GM21381 (cell line): Measurements from ENCODE around the gene ESR1.

Source experiments
- ATAC-seq: cut with Tn5 transposase; IDR thresholded peaks from one replicate; pipeline ENCODE4 v1.9.1; 2021; ENCODE audit warnings: mild to moderate bottlenecking, moderate library complexity; ENCODE audit not compliant: unreplicated experiment

ESR1 gene

DNA sequence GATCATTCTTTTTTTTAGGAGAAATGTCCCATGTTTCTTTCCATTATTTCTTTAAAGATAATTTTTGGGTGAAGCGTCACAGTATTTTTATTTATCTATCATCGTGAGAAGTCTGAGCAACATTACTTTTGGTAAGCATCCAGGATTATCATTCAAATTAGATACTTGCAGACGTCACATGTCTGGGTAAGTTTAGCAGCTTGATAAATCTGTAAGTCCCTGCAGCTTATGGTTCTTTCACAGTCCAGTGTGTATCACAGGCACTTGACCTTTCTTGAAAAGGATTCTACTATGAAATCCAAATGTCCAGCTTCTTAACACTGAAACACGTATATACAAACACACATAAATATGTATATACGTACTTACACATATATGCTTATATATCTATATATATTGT lies 359.4 kb downstream of the ESR1 start:
- ATAC-seq: no peak

- no peak for ATAC-seq
Measured at GRCh38 chr6:152167641-152168603, 360.4 kb downstream of the ESR1 start.

DNA sequence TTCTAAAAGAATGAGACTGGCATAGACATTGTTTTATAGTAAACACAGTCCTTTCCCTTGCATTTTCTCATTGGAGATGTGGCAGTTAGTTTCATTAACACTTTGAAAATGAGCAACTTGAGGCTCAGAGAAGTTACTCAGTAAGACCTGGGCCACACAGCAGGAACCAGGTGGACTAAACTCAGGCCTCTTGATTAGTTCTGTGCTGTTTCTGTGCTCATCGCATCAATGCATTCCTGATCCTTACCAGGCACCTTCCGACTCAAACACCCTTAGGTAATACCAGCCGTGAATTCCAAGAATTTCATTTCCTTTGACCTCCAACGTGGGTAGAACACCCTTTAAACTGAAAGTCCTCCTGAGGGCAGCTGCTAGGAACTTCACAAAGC lies 362.8 kb downstream of the ESR1 start:
- ATAC-seq: no peak

DNA sequence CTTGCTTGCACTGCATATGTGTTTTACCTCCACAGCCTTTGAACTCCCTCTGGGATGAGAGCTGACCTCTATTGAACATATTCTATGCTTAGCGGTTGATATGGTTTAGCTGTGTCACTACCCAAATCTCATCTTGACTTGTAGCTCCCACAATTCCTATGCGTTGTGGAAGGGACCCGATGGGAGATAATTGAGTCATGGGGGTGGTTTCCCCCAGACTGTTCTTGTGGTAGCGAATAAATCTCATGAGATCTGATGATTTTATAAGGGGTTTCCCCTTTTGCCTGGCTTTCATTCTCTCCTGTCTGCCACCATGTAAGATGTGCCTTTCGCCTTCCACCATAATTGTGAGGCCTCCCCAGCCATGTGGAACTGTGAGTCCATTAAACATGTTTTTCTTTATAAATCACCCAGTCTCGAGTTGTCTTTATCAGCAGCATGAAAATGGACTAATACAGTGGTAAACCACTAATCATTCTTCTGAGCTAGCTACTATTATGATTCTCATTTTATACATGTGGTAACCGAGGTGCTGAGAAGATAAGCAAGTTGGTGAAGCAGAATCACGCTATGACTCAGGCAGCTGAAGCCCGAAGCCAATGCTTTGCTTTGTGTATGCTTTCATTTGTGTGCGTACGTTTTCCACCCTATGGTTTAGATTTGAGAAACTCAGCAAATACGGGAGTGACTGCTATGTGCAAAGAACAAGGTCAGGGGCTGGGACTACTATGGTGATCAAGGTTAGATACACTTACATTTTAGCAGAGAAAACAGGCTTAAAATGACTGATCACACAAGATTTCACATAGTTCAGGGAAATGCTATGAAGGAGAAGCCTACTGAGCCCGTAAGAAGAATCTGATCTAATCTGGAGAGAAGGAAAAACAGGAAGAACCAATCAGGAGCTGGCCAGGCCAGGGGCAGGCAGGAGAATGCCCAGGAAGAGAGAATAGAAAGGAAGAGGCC lies 363.5 kb downstream of the ESR1 start:
- ATAC-seq: peak; percentile 97

GRCh38 chr6:152173321-152173720 lies 365.8 kb downstream of the ESR1 start:
- ATAC-seq: no peak

DNA sequence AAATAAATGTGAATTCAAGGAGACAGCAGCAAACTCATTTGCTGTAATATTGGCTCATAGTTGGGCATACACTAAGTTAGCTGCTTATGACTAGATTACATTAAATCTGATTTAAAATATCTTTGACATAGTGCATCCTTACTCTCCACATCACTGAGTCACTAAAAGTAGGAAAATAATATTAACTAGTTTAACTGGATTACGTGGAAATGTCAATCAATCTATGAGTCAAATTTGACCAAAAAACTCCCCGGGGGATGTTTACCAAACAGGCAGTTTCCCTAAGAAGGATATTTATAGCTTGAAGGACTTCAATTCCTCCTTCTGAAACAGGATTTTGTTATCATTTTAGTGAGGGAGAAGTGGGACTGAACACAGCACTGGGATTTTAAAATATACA lies 366.5 kb downstream of the ESR1 start:
- ATAC-seq: no peak

DNA sequence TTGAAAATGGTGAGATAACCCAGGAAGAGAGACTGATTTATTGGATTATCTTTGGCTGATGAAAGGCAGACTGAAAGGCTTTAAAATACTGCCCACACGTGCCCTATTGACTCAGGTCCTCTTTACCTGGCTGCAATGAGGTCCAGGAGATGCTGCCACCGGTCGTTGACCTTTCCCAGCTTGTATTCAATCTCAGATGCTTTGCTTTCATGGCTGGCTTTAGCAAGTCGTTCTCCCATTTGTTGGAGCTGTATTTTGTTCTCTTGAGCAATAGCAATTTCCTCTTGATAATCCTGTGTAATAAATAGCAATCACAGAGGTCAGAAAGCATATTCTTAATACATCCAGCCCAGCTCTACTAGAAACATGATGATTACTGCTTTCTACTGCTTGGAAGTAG lies 368.8 kb downstream of the ESR1 start:
- no peak for ATAC-seq
